Bone marrow (tissue), 2 donors: Measurements from ENCODE around the gene TMEM108.

ENCODE experiments used
- DNase-seq, 2 donors: peaks; one replicate each; lab custom pipeline; 2025; lab: John Stamatoyannopoulos, UW

TMEM108 gene

GRCh38 chr3:133162670-133163305 lies 124.6 kb downstream of the TMEM108 start:
- no peak for DNase-seq

- no peak for DNase-seq
These were observed 129.3 kb downstream of the TMEM108 start for GRCh38 chr3:133167340-133168024.

GRCh38 chr3:133168025-133168401 lies 129.8 kb downstream of the TMEM108 start:
- no peak for DNase-seq

- no peak for DNase-seq
These were observed 131.3 kb downstream of the TMEM108 start for GRCh38 chr3:133169331-133170068.

GRCh38 chr3:133171831-133172230 lies 133.6 kb downstream of the TMEM108 start:
- DNase-seq, result no peak

- no peak for DNase-seq
These were observed 143.4 kb downstream of the TMEM108 start for GRCh38 chr3:133181392-133182150.

- DNase-seq, result no peak
These were observed 149.7 kb downstream of the TMEM108 start for GRCh38 chr3:133187870-133188379.

GRCh38 chr3:133188996-133189395 lies 150.8 kb downstream of the TMEM108 start:
- DNase-seq, result no peak

GRCh38 chr3:133189893-133190292 lies 151.7 kb downstream of the TMEM108 start:
- no peak for DNase-seq

GRCh38 chr3:133191818-133192217 lies 153.6 kb downstream of the TMEM108 start:
- no peak for DNase-seq

GRCh38 chr3:133192363-133192945 lies 154.3 kb downstream of the TMEM108 start:
- DNase-seq, result no peak

GRCh38 chr3:133192967-133193366 lies 154.8 kb downstream of the TMEM108 start:
- no peak for DNase-seq

- DNase-seq, result no peak
These were observed 158.3 kb downstream of the TMEM108 start for GRCh38 chr3:133196527-133196926.

GRCh38 chr3:133197619-133198018 lies 159.4 kb downstream of the TMEM108 start:
- DNase-seq, result no peak

GRCh38 chr3:133206921-133207320 lies 168.7 kb downstream of the TMEM108 start:
- DNase-seq, result no peak

- no peak for DNase-seq
These were observed 170.0 kb downstream of the TMEM108 start for GRCh38 chr3:133208184-133208583.

GRCh38 chr3:133209871-133210550 lies 171.8 kb downstream of the TMEM108 start:
- DNase-seq, result peak in 1 of 2 donors; percentile 6

GRCh38 chr3:133210656-133211055 lies 172.5 kb downstream of the TMEM108 start:
- no peak for DNase-seq

GRCh38 chr3:133211449-133211848 lies 173.3 kb downstream of the TMEM108 start:
- peak in 1 of 2 donors; percentile 54 for DNase-seq

GRCh38 chr3:133211856-133212255 lies 173.7 kb downstream of the TMEM108 start:
- no peak for DNase-seq

- DNase-seq, result no peak
These were observed 175.7 kb downstream of the TMEM108 start for GRCh38 chr3:133213937-133214336.
